GM19324 (cell line): ENCODE results near the gene KIF3B.
"Not testable (repeated sequence)": the region's sequence is repeated elsewhere in the genome, so short reads cannot be mapped to it uniquely, and the experiment has no call there.

Experiments used
- ATAC-seq: cut with Tn5 transposase; IDR thresholded peaks from one replicate; pipeline ENCODE4 v1.9.1; 2021; ENCODE audit warnings: mild to moderate bottlenecking, moderate library complexity; ENCODE audit not compliant: unreplicated experiment, low FRiP score

Gene KIF3B

DNA sequence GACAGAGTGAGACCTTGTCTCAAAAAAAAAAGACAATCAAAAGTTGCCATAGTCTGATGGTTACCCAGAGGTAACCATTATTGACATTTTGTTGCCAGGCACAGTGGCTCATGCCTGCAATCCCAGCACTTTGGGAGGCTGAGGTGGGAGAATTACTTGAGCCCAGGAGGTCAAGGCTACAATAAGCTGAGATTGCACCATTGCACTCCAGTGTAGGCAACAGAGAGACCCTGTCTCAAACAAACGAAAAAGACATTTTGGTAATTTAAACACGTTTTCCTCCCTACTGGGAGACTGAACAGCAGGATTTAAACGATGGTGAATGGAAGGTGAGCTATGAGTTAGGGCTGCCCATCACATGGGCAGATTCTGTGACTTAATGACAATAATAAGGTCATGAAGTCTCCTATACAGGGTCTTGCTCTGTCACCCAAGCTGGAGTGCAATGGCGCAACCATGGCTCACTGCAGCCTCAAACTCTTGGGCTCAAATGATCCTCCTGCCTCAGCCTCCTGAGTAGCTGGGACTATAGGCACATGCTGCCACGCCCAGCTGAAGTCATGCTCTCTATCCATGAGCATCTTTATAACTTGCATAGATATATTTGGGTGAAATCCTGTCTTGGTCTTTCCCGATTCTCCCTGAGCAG is 76.5 kb downstream of the KIF3B start:
- no peak for ATAC-seq

DNA sequence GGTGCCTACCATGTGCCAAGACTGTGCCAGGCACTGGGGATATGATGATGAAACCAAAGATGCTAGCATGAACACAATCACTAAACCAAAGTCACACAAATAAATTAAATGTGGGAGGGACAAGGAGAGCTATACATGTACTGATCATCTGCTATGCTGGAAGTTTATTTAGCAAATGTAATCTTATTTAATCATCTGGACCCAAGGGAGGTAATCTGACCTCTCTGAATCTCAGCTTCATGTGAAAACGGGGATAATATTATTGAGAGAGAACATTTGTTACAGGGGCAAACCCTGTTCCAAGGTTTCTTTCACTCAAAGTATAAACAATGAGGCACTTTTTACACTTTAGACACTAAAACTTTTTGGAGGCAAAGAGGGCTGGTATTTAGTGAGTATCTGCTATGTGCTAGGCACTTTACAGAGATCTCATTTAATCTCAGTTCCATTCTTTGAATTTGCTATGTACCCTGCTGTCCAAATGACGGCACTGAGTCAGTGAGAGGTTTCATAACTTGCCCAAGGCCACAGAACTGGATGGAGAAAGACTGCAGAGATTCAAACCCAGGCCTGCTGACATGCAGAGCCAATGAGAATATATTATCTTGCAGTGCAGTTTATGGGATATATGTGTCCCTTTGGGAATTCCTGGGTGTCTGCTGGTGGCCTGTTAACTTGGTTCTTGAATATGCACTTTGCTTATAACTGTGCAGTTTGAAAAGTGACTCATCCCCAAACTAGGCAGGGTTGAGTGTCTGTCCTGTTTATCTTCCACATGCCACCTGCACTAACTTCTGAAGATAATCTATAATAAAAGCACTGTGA is 77.4 kb downstream of the KIF3B start:
- ATAC-seq, result no peak

DNA sequence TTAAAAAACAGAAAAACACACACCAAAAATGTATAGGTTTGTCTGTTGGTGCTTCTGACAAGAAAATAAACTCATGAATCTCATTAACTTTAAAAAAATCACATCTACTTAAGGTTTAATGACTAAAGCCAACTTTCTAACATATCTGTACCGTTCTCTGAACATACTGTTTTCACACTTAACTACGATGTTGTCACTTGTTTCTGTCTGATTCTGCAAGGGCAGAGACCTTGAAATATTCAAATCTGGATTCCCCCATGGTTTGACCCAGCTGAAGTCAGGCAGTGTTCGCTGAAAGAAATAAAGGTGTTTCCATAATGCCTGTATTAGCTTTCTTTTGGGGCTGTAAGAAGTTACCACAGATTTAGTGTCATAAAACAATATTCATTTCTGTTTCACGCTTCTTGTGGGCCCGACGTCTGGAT is 78.0 kb downstream of the KIF3B start:
- ATAC-seq, result no peak

DNA sequence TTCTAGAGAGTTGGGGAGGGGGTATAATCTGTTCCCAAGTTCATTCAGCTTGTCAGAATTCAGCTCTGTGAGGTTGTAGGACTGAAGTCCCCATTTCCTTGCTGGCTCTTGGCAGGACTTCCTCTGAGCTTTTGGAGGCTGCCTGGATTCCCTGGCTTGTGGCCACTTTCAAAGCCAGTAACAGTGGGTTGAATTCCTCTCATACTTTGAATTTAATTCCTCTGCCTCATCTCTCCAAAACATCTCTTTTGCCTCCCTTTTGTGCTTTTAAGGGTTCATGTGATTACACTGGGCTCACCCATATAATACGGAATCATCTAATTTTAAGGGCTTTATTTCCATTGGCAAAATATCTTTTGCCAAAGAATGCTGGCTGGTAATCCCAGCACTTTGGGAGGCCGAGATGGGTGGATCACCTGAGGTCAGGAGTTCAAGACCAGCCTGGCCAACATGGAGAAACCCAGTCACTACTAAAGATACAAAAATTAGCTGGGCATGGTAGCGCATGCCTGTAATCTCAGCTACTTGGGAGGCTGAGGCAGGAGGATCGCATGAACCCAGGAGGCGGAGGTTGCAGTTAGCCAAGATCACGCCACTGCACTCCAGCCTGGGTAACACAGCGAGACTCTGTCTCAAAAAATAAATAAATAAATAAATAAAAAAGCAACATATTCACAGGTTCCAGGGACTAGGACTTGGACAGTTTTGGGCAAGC is 78.6 kb downstream of the KIF3B start:
- not testable (repeated sequence) for ATAC-seq

DNA sequence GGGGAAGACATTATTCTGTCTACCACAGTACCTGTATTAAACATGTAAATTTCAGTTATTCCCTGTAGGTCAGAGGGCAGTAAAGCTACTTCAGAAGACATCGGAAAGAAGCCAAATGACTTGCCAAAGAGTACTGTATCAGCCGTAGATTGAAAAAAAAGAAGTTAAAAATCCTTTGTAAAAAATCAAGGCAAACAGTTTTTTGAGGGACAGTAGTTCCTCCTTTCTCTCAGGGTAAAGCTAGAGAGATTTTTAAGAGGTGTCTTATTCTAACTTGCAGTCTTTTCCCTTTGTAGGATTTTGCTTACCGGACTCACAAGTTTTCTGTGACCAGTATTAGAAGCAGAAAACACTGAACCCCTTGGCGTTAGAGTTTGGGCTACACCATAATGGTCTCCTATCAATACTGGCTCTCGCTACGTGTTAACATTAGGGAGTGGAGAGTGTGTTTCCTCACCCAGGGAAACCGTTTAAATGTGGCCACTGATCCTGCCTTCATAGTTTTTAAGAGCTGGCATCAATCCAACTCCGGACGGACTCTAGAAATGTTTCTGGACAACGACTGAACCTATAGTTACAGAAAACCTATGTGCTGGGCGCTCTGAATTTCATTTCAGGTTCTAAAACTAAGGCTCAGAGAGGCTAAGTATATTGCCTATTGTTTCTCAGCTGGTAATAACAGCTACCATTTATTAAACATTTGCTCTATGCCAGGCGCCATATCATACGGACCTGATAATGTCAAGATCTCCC is 79.3 kb downstream of the KIF3B start:
- no peak for ATAC-seq

DNA sequence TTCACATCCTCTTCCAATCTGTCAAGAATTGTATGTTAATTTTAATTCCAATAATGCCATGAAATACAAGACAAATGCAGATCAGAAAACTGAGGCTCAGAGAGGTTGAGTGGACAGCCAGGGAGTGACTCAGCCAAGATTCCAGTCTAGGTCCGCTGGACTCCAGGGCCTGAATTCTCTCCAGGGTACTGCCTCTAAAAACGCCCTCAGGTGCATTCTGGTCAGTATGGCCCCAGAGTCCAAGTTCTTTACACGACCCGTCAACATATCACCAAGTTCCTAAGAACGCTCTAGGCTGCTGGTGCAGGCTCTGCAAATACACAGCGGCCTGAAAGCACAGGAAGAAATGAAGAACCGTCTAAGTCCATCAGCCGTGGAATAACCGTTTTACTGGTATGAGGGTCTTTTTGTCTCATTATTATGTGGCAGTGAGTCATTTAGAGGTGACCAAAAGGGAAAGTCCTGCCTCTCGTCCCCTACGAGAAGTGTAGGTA is 80.0 kb downstream of the KIF3B start:
- ATAC-seq, result peak; percentile 1

DNA sequence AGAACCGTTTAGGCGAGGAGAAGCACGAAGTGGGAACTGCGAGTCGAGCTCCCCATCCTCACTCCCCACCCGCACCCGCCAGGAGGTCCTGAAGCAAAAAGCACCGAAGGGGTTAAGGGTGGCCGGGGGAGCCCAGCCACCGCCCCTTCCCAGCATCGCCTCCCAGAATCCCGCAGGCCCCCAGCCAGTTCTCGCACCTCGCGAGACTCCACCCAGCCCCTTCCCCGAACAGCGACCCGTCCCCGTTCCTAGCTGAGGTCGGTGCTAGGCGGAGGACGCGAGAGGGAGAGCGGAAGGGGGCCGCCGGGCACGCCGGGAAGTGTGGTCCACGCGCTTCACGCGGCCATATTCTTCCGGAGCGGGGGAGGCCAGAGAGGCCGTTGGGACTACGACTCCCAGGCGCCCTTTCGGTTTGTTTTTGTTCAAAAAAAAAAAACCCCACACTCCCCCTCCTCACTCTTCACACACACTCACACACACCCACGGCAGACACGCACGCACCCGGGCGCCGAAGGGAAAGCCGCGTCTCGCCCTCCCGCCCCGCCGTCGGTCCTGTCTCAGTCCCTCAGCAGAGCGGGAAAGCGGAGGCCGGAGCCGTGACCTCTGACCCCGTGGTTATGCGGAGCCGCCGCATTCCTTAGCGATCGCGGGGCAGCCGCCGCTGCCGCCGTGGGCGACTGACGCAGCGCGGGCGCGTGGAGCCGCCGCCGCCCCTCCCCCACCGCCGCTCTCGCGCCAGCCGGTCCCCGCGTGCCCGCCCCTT is 80.6 kb downstream of the KIF3B start, which contains the start of gene ASXL1:
ASXL1 (plus strand) TSS at position 463 of the 763 bp plus-strand sequence. CDS start 445 bp downstream, outside the sequence.
- peak; percentile 78 for ATAC-seq

DNA sequence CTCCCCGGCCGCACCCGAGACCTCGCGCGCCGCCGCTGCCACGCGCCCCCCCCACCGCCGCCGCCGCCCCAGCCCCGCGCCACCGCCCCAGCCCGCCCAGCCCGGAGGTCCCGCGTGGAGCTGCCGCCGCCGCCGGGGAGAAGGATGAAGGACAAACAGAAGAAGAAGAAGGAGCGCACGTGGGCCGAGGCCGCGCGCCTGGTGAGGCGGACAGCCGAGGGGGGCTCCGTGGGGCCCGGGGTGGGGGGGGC is 81.1 kb downstream of the KIF3B start:
- ATAC-seq, result no peak

DNA sequence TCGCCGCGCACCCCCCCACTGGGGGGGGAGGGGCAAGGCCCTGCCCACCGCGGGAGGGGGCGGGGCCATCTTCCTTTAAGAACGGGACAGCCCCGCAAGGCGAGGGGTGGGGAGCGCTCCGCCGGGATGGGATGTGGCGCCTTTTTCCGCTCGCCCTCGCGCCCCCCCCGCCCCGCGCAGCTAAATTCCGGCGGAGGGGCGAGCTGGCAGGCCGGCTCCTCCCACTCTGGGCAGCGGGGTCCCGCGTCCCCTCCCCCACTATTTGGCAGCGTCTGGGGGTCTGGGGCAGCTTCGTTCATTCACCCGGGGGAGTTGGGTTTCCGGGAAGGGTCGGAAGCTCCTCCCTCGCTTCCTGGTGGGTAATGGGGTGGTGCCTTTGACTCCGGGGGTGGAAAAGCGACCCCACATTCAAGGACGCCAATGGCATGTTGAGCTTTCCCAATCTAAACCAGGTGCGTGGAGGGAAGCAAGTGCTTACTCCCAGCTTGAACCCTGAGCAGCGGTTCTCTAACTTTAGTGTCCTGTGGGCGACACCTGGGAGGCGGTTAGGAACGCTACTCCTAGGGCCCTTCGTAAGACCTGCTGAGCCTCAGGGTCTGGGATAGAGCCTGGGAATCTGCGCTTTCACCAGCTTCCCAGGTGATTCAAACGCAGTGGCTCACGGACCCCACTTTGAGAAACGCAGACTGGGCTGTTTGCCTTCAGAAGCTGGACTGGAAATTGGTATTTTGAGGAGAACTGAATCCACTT is 81.6 kb downstream of the KIF3B start:
- peak; percentile 18 for ATAC-seq

DNA sequence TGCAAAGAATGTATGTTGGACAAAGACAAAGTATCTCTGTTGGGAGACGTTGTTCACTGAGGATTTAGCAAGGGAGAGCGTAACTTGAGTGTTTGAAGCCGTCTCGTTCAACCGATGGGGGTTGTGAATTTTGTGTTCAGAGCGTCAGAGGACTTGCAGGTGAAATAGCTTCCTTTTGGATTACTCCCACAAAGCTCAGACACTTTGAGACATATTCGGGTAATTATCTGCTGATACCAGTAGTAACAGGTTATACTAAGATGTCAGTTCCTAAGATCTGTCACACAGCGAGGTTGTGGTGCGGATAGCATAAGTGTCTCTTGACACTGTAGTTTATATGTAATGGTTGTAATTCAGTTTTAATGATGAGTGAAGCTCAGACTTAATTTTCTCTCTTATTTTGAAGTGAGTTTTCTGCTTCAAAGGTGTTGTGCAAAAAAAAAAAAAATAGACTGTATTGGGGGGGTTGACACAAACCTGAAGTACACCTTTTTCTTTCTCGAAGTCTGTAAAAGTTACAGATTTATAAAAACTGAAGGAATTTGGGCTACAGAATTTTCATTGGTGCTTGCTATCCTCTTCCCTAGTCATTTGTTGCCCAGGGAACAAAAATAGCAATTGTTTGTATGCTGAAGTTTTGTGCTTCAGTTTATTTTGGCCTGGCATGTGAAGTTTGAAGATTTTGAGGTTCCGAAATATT is 82.3 kb downstream of the KIF3B start:
- ATAC-seq, result no peak

DNA sequence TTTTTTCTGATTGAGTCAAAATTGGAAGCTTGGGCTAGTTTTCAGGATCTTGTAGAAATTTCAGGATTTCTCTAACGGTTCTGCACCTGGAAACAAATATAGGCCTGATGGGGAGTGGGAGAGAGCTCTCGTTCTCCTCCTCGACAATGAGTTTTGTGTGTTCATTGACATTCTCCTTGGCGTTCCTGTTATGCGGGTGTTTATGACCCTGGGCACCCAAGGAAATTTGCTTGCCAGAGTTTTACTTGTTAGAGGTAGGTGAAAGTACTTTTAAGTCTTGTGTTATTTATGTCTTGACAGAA is 82.8 kb downstream of the KIF3B start:
- ATAC-seq, result no peak

DNA sequence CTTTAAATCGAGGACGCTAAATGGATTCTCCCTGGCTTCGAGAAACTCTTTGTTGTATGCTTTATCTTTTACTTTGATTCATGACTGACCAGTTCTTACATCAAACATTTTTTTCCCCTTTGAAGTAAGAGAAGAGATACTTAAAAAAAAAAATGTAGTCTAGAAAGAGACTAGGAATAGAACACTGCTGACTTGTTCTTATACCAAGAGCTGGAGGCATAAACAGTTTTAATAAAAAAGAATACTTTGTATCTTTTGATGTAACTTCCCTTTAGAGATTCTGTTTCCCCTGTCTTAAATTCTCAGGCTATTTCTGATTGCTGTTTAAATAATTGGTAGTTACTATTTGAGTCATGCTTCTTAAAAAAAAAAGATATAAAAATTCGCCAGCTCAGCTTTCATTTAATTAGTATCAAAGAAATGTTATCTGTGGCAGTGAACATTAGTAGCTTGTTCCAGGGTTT is 85.5 kb downstream of the KIF3B start:
- no peak for ATAC-seq

DNA sequence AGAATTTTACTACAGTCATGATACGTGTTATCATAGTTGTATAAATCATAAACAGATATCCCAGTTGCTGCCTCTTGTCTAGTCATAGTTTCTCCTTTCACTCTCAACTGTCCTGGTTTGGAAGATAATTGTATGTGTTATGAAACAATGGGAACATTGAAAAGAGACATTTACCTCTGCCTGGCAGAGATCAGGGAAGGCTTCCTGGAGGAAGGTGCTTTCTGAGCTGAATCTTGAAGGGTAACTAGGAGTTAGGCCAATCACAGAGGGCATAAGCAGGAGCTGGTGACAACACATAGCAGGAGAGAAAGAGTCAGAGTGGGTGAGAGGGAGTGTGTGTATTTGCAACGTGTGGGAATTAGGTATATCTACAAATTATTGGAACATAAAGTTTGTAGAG is 86.0 kb downstream of the KIF3B start:
- ATAC-seq, result no peak

DNA sequence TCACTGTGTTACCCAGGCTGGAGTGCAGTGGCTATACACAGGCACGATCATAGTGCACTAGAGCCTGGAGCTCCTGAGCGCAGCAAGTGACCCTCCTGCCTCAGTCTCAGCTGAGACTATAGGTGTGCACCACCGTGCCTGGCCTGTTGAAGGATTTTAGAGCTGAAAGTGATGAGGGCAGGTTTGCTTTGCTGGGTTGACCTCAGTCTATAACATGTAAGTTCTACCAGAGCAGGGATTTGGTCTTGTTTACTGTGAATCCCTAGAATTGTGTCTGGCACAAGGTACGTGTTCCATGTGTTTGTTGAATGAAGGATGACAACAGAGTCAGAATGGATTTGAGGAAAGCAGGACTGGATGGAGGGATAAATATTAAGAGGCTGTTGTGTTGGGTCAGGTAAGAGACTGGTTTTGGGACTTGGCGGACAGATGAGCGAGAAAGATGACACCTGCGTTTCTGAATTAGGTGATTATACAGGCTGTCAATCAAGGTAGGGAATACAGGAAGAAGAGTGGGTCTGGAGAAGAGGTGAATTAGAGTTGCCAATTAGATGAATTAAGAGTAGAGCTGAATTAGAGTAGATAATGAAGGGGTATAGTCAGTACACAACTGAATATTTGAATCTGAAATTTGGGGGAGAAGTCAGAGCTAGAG is 87.2 kb downstream of the KIF3B start:
- ATAC-seq, result no peak

DNA sequence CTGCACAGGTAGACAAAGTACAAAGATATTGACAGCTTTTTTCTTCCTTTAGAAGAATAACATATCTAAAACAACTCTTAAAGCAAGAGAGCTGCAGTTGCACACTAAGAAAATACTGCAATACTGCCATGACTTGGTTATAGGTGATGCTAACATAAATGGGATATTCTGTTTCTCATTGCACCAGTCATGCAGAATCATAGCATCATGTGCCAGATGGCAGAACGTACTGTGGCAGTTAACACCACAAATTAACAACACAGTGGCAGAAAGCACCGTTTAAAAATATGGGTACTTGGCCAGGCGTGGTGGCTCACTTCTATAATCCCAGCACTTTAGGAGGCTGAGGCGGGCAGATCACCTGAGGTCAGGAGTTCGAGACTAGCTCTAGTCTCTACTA is 88.1 kb downstream of the KIF3B start:
- no peak for ATAC-seq

DNA sequence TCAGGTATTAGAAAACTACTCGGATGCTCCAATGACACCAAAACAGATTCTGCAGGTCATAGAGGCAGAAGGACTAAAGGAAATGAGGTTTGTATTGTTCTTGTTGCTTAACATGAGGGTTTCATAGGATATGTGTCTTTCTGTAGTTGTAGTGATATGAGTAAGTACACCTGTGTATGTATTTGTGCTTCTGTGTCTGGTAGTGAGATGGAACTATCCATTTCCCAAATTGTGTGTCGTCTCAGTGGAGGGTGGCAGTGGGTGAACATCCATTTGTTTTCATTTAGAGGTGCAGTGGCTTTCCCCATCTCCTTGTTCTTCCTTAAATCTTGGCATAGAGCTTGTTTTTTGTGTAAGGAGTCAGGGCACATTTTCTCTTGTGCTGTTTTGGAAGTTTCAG is 88.9 kb downstream of the KIF3B start:
- no peak for ATAC-seq

DNA sequence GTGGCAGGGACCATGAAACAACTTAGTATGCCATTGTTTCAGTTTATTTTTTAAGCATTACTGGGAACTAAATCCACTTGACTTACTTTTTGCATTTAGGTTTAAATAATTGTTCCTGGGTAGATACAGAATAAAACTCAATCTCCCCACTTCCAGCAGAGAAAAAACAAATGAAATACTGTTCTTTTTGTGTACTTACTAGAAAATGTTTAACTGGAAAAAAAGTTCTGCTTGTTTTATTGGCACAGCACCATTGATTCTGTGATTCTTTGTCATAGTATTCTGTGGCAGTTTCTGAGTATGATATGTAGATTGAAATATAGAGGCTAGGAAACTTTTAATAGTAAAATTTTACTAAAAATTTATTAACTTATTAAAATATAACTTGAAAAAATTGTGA is 90.9 kb downstream of the KIF3B start:
- ATAC-seq, result no peak

DNA sequence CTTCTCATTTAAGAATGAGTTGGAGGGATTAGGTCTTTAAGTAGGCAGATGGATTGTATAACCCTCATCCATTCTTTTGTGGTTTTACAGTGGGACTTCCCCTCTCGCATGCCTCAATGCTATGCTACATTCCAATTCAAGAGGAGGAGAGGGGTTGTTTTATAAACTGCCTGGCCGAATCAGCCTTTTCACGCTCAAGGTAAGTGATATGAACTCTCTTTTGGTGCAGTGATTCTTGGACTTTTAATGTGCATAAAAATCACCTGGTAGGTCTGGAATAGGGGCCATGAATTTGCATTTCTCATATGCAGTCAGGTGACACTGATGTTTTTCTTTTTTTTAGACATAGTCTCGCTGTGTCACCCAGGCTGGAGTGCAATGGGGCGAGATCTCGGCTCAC is 91.5 kb downstream of the KIF3B start:
- no peak for ATAC-seq
